ENCODE measurements around the gene KIF20A.

- no peak for TF ChIP-seq SMC3 (IDR thresholded peaks at IDR 0.05)
- no peak for TF ChIP-seq ESRRA (IDR thresholded peaks at IDR 0.05; ENCODE audit: borderline replicate concordance, low read length)
- no peak for TF ChIP-seq CTCF (IDR thresholded peaks at IDR 0.05)
- TF ChIP-seq, protein P1, sequence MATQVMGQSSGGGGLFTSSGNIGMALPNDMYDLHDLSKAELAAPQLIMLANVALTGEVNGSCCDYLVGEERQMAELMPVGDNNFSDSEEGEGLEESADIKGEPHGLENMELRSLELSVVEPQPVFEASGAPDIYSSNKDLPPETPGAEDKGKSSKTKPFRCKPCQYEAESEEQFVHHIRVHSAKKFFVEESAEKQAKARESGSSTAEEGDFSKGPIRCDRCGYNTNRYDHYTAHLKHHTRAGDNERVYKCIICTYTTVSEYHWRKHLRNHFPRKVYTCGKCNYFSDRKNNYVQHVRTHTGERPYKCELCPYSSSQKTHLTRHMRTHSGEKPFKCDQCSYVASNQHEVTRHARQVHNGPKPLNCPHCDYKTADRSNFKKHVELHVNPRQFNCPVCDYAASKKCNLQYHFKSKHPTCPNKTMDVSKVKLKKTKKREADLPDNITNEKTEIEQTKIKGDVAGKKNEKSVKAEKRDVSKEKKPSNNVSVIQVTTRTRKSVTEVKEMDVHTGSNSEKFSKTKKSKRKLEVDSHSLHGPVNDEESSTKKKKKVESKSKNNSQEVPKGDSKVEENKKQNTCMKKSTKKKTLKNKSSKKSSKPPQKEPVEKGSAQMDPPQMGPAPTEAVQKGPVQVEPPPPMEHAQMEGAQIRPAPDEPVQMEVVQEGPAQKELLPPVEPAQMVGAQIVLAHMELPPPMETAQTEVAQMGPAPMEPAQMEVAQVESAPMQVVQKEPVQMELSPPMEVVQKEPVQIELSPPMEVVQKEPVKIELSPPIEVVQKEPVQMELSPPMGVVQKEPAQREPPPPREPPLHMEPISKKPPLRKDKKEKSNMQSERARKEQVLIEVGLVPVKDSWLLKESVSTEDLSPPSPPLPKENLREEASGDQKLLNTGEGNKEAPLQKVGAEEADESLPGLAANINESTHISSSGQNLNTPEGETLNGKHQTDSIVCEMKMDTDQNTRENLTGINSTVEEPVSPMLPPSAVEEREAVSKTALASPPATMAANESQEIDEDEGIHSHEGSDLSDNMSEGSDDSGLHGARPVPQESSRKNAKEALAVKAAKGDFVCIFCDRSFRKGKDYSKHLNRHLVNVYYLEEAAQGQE (IDR thresholded peaks at IDR 0.05), result no peak
- no peak for TF ChIP-seq BHLHE40 (IDR thresholded peaks at IDR 0.05; ENCODE audit: low read depth, low read length)
- no peak for TF ChIP-seq POLR2A (IDR thresholded peaks at IDR 0.05; ENCODE audit: low read length)
- TF ChIP-seq RAD21 (conservative IDR thresholded peaks at IDR 0.05 in 1 of 2, IDR thresholded peaks at IDR 0.05 in 1 of 2), result no peak
- TF ChIP-seq, protein P2, sequence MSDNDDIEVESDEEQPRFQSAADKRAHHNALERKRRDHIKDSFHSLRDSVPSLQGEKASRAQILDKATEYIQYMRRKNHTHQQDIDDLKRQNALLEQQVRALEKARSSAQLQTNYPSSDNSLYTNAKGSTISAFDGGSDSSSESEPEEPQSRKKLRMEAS (IDR thresholded peaks at IDR 0.05), result no peak
- TF ChIP-seq USF2 (IDR thresholded peaks at IDR 0.05), result no peak
- no peak for TF ChIP-seq JUN (IDR thresholded peaks at IDR 0.05)
- no peak for TF ChIP-seq MYC (IDR thresholded peaks at IDR 0.05; ENCODE audit: borderline replicate concordance, low read length)
These were observed 39.7 kb upstream of the KIF20A start, which contains the start of gene NME5 for GRCh38 chr5:138138949-138139780.
